OCI-LY3 (cell line): ENCODE results near the gene SH3GL1.

ENCODE experiments used
- EZH2phosphoT487 ChIP-seq: fragments of 200-600 bp; shearing (Covaris generic); IDR thresholded peaks from 2 replicates; pipeline ENCODE4 v1.6.1; 2018; ENCODE audit warnings: antibody characterized with exemption, mixed run types, low read depth
- TF ChIP-seq, protein P1 (sequence below): fragments of 200-600, 300-600 bp; sonication (generic); IDR thresholded peaks from 2 replicates; pipeline ENCODE4 v1.5.1; 2014; ENCODE audit warnings: antibody characterized with exemption, low read length, low read depth

DNA sequence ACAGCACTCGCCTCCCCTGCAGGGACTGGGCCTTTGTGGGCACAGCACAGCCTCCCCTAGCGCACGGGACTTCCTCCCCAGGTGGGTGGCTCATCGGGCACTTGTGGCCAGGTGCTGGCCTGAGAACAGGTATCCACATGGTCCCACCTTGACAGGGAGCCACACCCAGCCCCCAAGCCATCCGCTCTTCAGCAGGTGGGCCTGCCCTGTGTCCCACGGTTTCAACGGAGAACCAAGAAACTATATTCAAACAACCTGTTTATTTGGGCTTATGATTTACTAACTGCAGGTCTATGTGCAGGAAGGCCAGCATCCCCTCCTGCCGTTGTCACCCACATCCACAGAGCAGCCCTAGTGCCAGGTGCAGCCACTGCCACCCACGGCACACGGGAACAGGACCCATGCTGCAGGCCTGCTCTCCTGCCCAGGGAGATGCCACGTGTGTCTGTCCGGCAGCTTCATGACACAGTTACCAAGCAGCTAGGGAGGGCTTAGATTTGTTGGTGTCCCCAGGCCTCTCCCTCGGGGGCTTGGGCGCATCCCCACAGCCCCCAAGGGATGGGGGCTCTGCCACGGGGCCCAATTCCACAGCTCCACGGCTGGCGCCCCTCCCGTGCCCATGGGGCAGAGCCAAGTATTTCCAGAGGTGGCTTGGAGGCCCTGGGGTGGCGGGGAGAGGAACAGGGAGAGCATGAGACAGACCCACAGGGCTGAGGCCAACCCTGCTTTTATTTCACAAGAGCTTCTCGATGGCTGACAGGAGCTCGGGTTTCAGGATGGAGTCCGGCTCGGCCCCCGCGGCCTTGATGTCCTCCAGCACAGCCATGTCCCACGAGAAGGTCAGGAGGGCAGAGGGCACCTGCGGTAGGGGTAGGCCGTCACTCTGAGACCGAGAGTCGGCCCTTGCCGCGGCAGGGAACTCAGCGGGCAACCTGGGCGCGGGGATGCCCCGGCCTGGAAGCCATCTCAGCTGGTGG lies 44.7 kb upstream of the SH3GL1 start:
- no peak for TF ChIP-seq EZH2phosphoT487
- TF ChIP-seq, protein P1, sequence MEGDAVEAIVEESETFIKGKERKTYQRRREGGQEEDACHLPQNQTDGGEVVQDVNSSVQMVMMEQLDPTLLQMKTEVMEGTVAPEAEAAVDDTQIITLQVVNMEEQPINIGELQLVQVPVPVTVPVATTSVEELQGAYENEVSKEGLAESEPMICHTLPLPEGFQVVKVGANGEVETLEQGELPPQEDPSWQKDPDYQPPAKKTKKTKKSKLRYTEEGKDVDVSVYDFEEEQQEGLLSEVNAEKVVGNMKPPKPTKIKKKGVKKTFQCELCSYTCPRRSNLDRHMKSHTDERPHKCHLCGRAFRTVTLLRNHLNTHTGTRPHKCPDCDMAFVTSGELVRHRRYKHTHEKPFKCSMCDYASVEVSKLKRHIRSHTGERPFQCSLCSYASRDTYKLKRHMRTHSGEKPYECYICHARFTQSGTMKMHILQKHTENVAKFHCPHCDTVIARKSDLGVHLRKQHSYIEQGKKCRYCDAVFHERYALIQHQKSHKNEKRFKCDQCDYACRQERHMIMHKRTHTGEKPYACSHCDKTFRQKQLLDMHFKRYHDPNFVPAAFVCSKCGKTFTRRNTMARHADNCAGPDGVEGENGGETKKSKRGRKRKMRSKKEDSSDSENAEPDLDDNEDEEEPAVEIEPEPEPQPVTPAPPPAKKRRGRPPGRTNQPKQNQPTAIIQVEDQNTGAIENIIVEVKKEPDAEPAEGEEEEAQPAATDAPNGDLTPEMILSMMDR = no peak
